Fibroblast of the aortic adventitia (primary cell): ENCODE data around the gene FCF1. TPM values are rescaled to one million over a fixed set of nuclear protein-coding genes. Genes with fewer than 3 reads are reported as not detected.

ENCODE experiments used
- DNase-seq: peaks from one replicate; pipeline ENCODE4 v3.0.0-alpha.2; 2010; ENCODE audit warnings: low read depth
- H3K4me3 ChIP-seq: 2 replicates; pipeline ENCODE4 v1.5.1; 2011; ENCODE audit warnings: low read depth, mild to moderate bottlenecking, control low read depth, low read length, moderate library complexity
- total RNA-seq: library from RNA; depleted of rRNA; stranded (reverse); fragments of >200 nt; gene quantifications from 2 replicates; pipeline ENCODE4 v1.2.3, GENCODE V29; 2012; ENCODE audit warnings: low replicate concordance
- TF ChIP-seq, protein P1 (sequence below): IDR thresholded peaks from 2 replicates; pipeline ENCODE4 v1.5.1; 2011; ENCODE audit warnings: mild to moderate bottlenecking, low read length, control low read depth, inconsistent platforms; ENCODE audit not compliant: insufficient read depth

FCF1 gene
- total RNA-seq, 1 donor, result 52.2 TPM

DNA sequence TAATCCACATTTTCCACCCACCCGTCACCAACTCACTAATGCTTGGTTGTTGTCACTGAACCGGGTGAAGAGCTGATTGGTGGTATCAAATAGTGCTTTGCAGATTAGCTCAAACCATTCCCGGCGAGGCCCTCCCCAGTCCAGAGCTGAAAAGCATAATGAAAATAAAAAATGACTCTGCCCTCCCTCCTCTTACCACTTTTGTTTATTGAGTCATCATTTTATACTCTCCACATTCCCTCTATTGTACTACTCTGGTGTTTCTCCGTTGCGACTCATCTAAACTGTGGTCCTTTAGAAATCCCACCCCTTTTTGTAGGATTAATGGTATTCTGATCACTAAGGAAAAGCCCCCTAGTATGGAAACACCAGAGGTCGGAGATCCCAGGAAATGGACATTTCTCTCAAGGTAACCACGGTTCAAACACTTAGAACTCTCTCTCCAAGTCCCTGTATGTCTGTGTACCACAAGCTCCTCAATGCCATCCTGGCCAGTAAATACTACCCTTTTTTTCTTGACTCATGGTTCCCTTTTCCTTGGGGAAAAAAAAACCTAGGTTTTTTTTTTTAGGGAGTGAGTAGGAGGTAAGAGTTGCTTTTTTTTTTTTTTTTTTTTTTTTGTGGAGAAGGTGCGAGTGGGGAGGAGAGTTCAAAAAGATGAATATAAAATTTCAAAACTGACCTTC lies 42.1 kb upstream of the FCF1 start:
- no peak overlapping the region for H3K4me3 ChIP-seq
- TF ChIP-seq, protein P1, sequence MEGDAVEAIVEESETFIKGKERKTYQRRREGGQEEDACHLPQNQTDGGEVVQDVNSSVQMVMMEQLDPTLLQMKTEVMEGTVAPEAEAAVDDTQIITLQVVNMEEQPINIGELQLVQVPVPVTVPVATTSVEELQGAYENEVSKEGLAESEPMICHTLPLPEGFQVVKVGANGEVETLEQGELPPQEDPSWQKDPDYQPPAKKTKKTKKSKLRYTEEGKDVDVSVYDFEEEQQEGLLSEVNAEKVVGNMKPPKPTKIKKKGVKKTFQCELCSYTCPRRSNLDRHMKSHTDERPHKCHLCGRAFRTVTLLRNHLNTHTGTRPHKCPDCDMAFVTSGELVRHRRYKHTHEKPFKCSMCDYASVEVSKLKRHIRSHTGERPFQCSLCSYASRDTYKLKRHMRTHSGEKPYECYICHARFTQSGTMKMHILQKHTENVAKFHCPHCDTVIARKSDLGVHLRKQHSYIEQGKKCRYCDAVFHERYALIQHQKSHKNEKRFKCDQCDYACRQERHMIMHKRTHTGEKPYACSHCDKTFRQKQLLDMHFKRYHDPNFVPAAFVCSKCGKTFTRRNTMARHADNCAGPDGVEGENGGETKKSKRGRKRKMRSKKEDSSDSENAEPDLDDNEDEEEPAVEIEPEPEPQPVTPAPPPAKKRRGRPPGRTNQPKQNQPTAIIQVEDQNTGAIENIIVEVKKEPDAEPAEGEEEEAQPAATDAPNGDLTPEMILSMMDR, result no peak
- DNase-seq, result peak; percentile 59

DNA sequence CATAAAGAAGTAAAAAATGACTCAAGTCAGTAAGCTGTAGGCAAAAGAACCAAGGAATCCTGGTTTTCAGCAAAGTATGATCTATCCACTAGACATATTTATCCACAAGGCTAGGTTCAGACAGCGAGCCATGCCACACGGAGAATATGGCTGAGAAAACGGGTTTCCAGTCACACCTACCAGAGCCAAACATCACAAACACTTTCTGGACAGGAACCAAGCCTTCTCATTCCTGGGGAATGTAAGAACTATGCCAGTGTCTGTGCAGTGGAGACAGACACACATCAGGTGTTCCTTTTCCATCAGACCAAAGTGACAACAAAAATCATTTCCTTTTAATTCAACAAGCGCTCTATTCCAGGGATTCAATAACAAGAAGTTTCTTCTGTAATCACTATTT lies 41.2 kb upstream of the FCF1 start:
- DNase-seq, result peak; percentile 84

DNA sequence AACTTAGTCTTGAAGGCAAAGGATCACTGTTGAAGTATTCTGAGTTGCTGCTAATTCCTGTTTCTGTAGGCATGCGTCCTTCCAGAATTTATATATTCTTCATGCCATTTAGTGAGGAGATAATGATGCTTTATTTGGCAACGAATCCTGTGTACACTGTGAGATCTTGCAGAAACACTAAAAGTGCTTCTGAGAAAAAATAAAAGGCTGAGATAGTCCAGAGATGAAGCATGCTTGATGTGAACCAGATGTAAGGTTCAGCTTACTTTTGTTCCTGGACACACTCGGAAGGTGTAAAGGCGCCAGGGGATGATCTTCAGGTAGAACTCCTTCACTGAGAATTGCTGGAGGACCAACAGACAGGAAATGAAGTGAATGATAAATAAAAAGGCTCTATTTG lies 39.2 kb upstream of the FCF1 start:
- TF ChIP-seq, protein P1, result no peak
- no peak for DNase-seq
- H3K4me3 ChIP-seq, result no peak overlapping the region

More for the DNA sequence above, 41.2 kb upstream of the FCF1 start:
- no peak overlapping the region for H3K4me3 ChIP-seq
- TF ChIP-seq, protein P1, result no peak

DNA sequence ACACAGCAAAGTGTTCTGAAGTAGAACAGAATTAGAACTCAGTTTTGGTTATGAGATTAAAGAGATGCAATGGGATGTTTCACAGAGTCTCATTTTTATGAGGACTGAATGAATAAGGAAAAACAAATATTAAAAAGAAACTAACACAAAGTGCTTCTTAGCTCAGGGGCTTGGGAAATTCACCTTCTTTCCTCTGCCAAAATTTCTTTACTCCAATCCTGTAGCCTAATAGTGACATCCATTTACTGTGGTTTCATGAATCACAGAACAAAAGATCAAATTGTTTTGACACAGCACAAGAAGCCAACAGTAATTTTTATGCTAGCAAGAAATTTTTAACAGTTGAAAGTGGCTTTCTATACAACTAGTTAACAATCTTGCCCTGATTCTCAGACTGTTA lies 37.7 kb upstream of the FCF1 start:
- H3K4me3 ChIP-seq, result no peak overlapping the region
- TF ChIP-seq, protein P1, result no peak
- DNase-seq, result peak; percentile 22

DNA sequence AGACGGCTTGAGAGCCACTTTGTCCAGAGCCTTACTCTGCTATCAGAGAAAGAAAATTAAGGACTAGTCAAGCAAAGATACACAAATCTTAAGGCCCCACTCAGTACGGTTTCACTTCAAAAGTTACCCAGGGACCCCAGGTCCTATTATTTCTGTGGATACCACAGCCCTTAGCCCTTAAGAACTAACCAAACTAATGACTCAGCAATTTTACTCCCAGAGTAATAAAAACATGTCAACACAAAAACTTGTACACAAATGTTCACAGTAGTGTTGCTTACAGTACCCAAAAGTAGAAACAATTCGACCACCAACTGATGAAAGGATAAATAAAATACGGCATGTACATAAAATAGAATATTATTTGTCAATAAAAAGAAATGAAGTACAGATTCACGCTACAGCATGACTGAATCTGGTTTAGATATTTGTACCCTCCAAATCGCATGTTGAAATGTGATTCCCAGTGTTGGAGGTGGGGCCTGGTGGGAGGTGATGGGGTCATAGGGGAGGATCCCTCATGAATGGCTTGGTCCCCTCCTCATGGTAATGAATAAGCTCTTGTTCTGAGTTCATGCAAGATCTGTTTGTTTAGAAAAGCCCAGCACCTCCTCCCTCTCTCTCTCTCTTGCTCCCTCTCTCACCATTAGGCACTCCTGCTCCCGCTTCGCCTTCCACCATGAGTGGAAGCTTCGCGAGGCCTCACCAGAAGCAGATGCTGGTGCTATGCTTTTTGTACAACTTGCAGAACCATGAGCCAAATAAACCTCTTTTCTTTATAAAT lies 30.6 kb upstream of the FCF1 start:
- DNase-seq, result no peak
- no peak overlapping the region for H3K4me3 ChIP-seq
- TF ChIP-seq, protein P1, result no peak

DNA sequence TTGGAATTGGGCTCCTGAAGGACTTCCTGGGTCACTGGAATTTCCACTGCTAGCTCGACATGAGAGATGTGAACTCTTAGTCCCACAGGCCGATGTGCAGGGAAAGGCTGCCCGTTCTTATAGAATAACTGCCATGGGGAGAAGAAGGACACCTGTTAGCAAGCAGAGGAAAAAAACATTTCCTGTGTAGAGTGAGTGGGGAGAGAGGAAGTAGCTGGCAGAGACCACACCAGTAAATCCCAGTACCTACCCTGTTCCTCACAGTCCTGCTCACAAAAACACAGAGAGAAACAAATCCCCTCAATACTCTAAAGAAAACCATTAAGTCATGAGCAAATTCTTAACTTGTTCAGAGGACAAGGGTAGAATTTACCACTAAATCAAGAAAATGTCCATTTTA lies 29.5 kb upstream of the FCF1 start:
- no peak for DNase-seq
- TF ChIP-seq, protein P1, result no peak
- no peak overlapping the region for H3K4me3 ChIP-seq
